ENCODE data around the gene NAT10. TPM values are rescaled to one million over a fixed set of nuclear protein-coding genes. Genes with fewer than 3 reads are reported as not detected.

The NAT10 gene
- polyA plus RNA-seq, 1 donor from 2014 or later, result 12.7 TPM

DNA sequence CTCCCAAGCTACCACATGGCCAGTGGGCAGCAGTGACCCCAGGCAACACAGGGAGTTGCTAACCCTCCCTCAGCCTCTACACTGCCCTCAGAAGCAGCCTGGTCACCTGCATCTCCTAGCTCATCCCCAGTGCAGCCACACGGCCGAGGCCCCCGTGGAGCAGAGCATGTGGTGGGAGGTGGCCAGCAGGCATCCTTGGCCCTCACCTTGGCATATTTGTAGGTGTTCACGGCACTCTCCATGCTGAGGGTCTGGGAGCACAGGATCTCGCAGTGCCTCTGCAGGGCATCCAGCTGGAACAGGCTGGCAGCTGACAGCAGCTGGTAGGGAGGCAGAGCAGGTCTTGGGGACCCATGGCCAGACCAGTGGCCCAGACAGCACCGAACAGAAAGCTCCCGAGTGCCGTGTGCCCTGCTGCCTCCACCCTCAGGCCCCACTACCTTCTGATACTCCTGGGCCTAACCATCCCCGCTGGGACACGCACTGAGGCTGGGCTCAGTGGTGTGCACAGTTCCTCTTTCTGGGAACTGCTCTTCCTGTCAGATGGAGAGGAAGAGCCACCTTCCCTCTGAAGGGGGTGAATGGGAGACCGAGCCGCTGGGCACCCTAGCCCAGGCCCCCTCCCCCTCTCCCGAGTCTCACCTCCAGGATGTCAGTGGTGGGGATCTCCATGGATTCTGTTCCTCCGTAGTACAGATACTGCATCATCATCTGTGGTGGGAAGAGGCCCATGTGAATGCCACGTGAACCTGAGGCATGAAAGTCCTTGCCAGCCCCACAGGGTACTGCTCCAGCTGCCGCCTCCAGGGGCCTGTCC lies 48.8 kb downstream of the NAT10 start:
- Histone ChIP-seq H3K9ac (ENCODE audit: low read length) (no peak overlapping the region), H3K36me3 (ENCODE audit: insufficient read depth, low read length) (no peaks in the 10 kb centered on the region), H3K4me2 (ENCODE audit: low read length) (no peak overlapping the region), H3K79me2 (replicated peaks; ENCODE audit: insufficient read depth, low read length) (no peaks in the 10 kb centered on the region), H3K9me2 (ENCODE audit: insufficient read depth, low read length) (no peaks in the 10 kb centered on the region), H3K9me3 (ENCODE audit: low read length) (no peaks in the 10 kb centered on the region), H3K4me3 (ENCODE audit: low read length) (no peak overlapping the region), H3F3A (ENCODE audit: insufficient read depth, low read length, poor library complexity, severe bottlenecking) (no peaks in the 10 kb centered on the region), H2AFZ (ENCODE audit: low read depth, low read length) (no peak overlapping the region), H3K27me3 (ENCODE audit: insufficient read depth, low read depth, low read length) (no peaks in the 10 kb centered on the region), H3K27ac (ENCODE audit: low read length) (no peak overlapping the region), H4K20me1 (ENCODE audit: insufficient read depth) (no peaks in the 10 kb centered on the region)
- TF ChIP-seq, protein P1, sequence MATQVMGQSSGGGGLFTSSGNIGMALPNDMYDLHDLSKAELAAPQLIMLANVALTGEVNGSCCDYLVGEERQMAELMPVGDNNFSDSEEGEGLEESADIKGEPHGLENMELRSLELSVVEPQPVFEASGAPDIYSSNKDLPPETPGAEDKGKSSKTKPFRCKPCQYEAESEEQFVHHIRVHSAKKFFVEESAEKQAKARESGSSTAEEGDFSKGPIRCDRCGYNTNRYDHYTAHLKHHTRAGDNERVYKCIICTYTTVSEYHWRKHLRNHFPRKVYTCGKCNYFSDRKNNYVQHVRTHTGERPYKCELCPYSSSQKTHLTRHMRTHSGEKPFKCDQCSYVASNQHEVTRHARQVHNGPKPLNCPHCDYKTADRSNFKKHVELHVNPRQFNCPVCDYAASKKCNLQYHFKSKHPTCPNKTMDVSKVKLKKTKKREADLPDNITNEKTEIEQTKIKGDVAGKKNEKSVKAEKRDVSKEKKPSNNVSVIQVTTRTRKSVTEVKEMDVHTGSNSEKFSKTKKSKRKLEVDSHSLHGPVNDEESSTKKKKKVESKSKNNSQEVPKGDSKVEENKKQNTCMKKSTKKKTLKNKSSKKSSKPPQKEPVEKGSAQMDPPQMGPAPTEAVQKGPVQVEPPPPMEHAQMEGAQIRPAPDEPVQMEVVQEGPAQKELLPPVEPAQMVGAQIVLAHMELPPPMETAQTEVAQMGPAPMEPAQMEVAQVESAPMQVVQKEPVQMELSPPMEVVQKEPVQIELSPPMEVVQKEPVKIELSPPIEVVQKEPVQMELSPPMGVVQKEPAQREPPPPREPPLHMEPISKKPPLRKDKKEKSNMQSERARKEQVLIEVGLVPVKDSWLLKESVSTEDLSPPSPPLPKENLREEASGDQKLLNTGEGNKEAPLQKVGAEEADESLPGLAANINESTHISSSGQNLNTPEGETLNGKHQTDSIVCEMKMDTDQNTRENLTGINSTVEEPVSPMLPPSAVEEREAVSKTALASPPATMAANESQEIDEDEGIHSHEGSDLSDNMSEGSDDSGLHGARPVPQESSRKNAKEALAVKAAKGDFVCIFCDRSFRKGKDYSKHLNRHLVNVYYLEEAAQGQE (IDR thresholded peaks at IDR 0.05; ENCODE audit: borderline replicate concordance), result no peak
- no peak for TF ChIP-seq EP300 (conservative IDR thresholded peaks at IDR 0.05; ENCODE audit: poor library complexity, severe bottlenecking)
- TF ChIP-seq TAF1 (IDR thresholded peaks at IDR 0.05; ENCODE audit: low read depth), result no peak
- TF ChIP-seq SMC3 (conservative IDR thresholded peaks at IDR 0.05; ENCODE audit: poor library complexity), result no peak
- no peak for TF ChIP-seq POLR2AphosphoS5 (IDR thresholded peaks at IDR 0.05)
- TF ChIP-seq RAD21 (conservative IDR thresholded peaks at IDR 0.05), result no peak
- TF ChIP-seq, protein P2, sequence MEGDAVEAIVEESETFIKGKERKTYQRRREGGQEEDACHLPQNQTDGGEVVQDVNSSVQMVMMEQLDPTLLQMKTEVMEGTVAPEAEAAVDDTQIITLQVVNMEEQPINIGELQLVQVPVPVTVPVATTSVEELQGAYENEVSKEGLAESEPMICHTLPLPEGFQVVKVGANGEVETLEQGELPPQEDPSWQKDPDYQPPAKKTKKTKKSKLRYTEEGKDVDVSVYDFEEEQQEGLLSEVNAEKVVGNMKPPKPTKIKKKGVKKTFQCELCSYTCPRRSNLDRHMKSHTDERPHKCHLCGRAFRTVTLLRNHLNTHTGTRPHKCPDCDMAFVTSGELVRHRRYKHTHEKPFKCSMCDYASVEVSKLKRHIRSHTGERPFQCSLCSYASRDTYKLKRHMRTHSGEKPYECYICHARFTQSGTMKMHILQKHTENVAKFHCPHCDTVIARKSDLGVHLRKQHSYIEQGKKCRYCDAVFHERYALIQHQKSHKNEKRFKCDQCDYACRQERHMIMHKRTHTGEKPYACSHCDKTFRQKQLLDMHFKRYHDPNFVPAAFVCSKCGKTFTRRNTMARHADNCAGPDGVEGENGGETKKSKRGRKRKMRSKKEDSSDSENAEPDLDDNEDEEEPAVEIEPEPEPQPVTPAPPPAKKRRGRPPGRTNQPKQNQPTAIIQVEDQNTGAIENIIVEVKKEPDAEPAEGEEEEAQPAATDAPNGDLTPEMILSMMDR (IDR thresholded peaks at IDR 0.05; ENCODE audit: poor library complexity, severe bottlenecking), result no peak
- no peak for TF ChIP-seq MXI1 (conservative IDR thresholded peaks at IDR 0.05; ENCODE audit: poor library complexity, severe bottlenecking)
- TF ChIP-seq EZH2 (IDR thresholded peaks at IDR 0.05; ENCODE audit: borderline replicate concordance, insufficient read depth, low read length, poor library complexity, severe bottlenecking), result no peak

DNA sequence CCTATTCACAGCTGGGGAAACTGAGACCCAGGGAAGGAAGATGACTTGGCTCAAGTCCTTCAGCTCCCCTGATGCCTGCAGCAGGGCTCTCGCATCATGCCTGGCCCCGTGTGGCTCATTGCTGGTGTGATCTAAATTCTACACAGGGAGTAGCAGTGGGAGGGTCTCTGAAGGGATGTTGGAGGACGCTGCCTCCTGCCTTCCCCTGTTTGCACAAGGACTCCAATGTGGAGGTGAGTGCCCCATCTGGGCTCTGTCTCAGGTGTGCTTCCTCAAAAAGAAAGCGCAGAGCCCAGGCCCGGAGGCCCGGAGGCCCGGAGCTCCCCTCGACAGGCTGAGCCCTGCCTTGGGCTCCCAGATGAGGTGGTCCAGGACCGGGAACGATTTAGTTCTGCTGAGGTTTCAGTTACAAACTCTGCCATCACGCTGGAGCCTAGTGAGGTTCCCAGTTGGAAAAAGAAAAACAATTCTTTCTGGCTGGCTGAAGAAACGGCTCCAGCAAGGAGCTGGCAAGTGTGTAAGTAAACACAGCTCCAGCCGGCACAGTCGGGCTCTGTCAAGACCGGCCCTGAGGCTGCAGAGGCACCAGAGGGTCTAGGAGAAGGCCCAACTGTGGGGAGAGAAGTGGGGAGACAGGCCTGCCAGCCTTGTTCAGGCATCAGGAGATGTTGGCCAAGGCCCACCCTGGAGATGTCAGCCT lies 49.8 kb downstream of the NAT10 start:
- no peak overlapping the region for H3K27ac ChIP-seq (ENCODE audit: low read length)

More for the DNA sequence above, 49.8 kb downstream of the NAT10 start:
- Histone ChIP-seq H3K4me2 (ENCODE audit: low read length) (no peak overlapping the region), H3K4me3 (ENCODE audit: low read length) (no peak overlapping the region), H3K9ac (ENCODE audit: low read length) (no peak overlapping the region), H3K9me2 (ENCODE audit: insufficient read depth, low read length) (no peaks in the 10 kb centered on the region), H2AFZ (ENCODE audit: low read depth, low read length) (no peak overlapping the region), H3K36me3 (ENCODE audit: insufficient read depth, low read length) (no peaks in the 10 kb centered on the region), H3F3A (ENCODE audit: insufficient read depth, low read length, poor library complexity, severe bottlenecking) (no peaks in the 10 kb centered on the region), H4K20me1 (ENCODE audit: insufficient read depth) (no peaks in the 10 kb centered on the region), H3K9me3 (ENCODE audit: low read length) (no peaks in the 10 kb centered on the region), H3K79me2 (replicated peaks; ENCODE audit: insufficient read depth, low read length) (no peaks in the 10 kb centered on the region), H3K27me3 (ENCODE audit: insufficient read depth, low read depth, low read length) (no peaks in the 10 kb centered on the region)
- TF ChIP-seq SMC3 (conservative IDR thresholded peaks at IDR 0.05; ENCODE audit: poor library complexity) (no peak), EZH2 (IDR thresholded peaks at IDR 0.05; ENCODE audit: borderline replicate concordance, insufficient read depth, low read length, poor library complexity, severe bottlenecking) (no peak), TAF1 (IDR thresholded peaks at IDR 0.05; ENCODE audit: low read depth) (no peak), EP300 (conservative IDR thresholded peaks at IDR 0.05; ENCODE audit: poor library complexity, severe bottlenecking) (no peak), MXI1 (conservative IDR thresholded peaks at IDR 0.05; ENCODE audit: poor library complexity, severe bottlenecking) (no peak), POLR2AphosphoS5 (IDR thresholded peaks at IDR 0.05) (no peak), RAD21 (conservative IDR thresholded peaks at IDR 0.05) (no peak)
- TF ChIP-seq, protein P1 (IDR thresholded peaks at IDR 0.05; ENCODE audit: borderline replicate concordance), result no peak
- TF ChIP-seq, protein P2 (IDR thresholded peaks at IDR 0.05; ENCODE audit: poor library complexity, severe bottlenecking), result no peak

All from neural cell (in vitro differentiated cells).